DOHH2 (cell line): ENCODE data around the gene DAAM2.

Experiments
- H3F3A ChIP-seq: fragments of 200-600 bp; sonication (generic), shearing (Covaris generic); 2 replicates; pipeline ENCODE4 v1.6.0; 2016; ENCODE audit warnings: antibody characterized with exemption, mild to moderate bottlenecking; ENCODE audit not compliant: control insufficient read depth, insufficient read depth
- H3K27ac ChIP-seq: fragments of 200-600 bp; sonication (generic); 2 replicates; pipeline ENCODE4 v1.5.1; 2014; ENCODE audit warnings: low read depth, mild to moderate bottlenecking, low read length, moderate library complexity
- H3K27me3 ChIP-seq: fragments of 200-600 bp; sonication (generic); 2 replicates; pipeline ENCODE4 v1.6.1; 2014; ENCODE audit warnings: mild to moderate bottlenecking, low read length, mixed read lengths; ENCODE audit not compliant: control insufficient read depth
- H3K36me3 ChIP-seq: fragments of 200-600 bp; sonication (generic); 2 replicates; pipeline ENCODE4 v1.6.1; 2014; ENCODE audit warnings: mild to moderate bottlenecking, low read length, moderate library complexity, mixed read lengths; ENCODE audit not compliant: control insufficient read depth
- H3K4me1 ChIP-seq: fragments of 200-600 bp; sonication (generic); 2 replicates; pipeline ENCODE4 v1.6.1; 2014; ENCODE audit warnings: mild to moderate bottlenecking, low read length, mixed read lengths; ENCODE audit not compliant: control insufficient read depth
- H3K4me2 ChIP-seq: fragments of 200-600 bp; sonication (generic); 2 replicates; pipeline ENCODE4 v1.6.0; 2014; ENCODE audit warnings: mild to moderate bottlenecking, low read length, moderate library complexity
- H3K4me3 ChIP-seq: fragments of 200-600 bp; sonication (generic); 2 replicates; pipeline ENCODE4 v1.5.1; 2014; ENCODE audit warnings: mild to moderate bottlenecking, low read length, mixed read lengths
- H3K79me2 ChIP-seq: fragments of 200-600 bp; sonication (generic); 2 replicates; pipeline ENCODE4 v1.6.1; 2014; ENCODE audit warnings: mild to moderate bottlenecking, low read length, mixed read lengths; ENCODE audit not compliant: control insufficient read depth
- H3K9me2 ChIP-seq: fragments of 200-600 bp; sonication (generic); replicated peaks from 2 replicates; pipeline ENCODE4 v1.6.1; 2014; ENCODE audit warnings: mild to moderate bottlenecking, low read length, mixed read lengths; ENCODE audit not compliant: control insufficient read depth
- H3K9me3 ChIP-seq: fragments of 200-600 bp; sonication (generic); 2 replicates; pipeline ENCODE4 v1.6.1; 2014; ENCODE audit warnings: antibody characterized with exemption, low read length, mixed read lengths; ENCODE audit not compliant: control insufficient read depth, insufficient read depth
- H4K20me1 ChIP-seq: fragments of 200-600 bp; sonication (generic); 2 replicates; pipeline ENCODE4 v1.6.0; 2014; ENCODE audit warnings: low read depth, mild to moderate bottlenecking, antibody characterized with exemption, low read length, moderate library complexity; ENCODE audit not compliant: control insufficient read depth, insufficient read depth
- CTCF ChIP-seq: fragments of 200-600 bp; sonication (generic); IDR thresholded peaks from one replicate; pipeline ENCODE4 v1.5.1; 2014; ENCODE audit warnings: antibody characterized with exemption, mild to moderate bottlenecking, low read depth, low read length; ENCODE audit not compliant: poor library complexity, severe bottlenecking
- EZH2phosphoT487 ChIP-seq: fragments of 200-600 bp; sonication (generic); IDR thresholded peaks from 2 replicates; pipeline ENCODE4 v1.6.1; 2017; ENCODE audit warnings: borderline replicate concordance, mild to moderate bottlenecking, antibody characterized with exemption, low read length, moderate library complexity, mixed read lengths

DAAM2 gene

GRCh38 chr6:39952167-39952566 lies 160.0 kb downstream of the DAAM2 start:
- no peaks in the 10 kb centered on the region for H3F3A ChIP-seq
- no peaks in the 10 kb centered on the region; the same call in 1 of the 2 replicates for H3K9me2 ChIP-seq
- H3K27me3 ChIP-seq = no peaks in the 10 kb centered on the region
- TF ChIP-seq CTCF (no peak), EZH2phosphoT487 (no peak)
- no peaks in the 10 kb centered on the region for H3K36me3 ChIP-seq
- H4K20me1 ChIP-seq = no peaks in the 10 kb centered on the region
- no peak overlapping the region for H3K27ac ChIP-seq
- no peaks in the 10 kb centered on the region for H3K79me2 ChIP-seq
- no peak overlapping the region for H3K4me2 ChIP-seq
- no peaks in the 10 kb centered on the region for H3K9me3 ChIP-seq
- H3K4me1 ChIP-seq = no peaks in the 10 kb centered on the region
- no peak overlapping the region for H3K4me3 ChIP-seq

- no peaks in the 10 kb centered on the region for H3K36me3 ChIP-seq
- TF ChIP-seq EZH2phosphoT487 (no peak), CTCF (no peak)
- no peaks in the 10 kb centered on the region for H4K20me1 ChIP-seq
- H3K27ac ChIP-seq = no peak overlapping the region
- no peaks in the 10 kb centered on the region; the same call in 1 of the 2 replicates for H3K9me2 ChIP-seq
- no peak overlapping the region for H3K4me3 ChIP-seq
- H3K27me3 ChIP-seq = no peaks in the 10 kb centered on the region
- H3K4me2 ChIP-seq = no peak overlapping the region
- H3F3A ChIP-seq = no peaks in the 10 kb centered on the region
- no peaks in the 10 kb centered on the region for H3K79me2 ChIP-seq
- H3K4me1 ChIP-seq = no peaks in the 10 kb centered on the region
- H3K9me3 ChIP-seq = no peaks in the 10 kb centered on the region
Measured at GRCh38 chr6:39953076-39953618, 161.0 kb downstream of the DAAM2 start.
